ENCODE data around the gene RTKN2. TPM values are rescaled to one million over a fixed set of nuclear protein-coding genes. Genes with fewer than 3 reads are reported as not detected.

RTKN2 gene
- total and polyA plus RNA-seq, 9 of the 15 experiments (the other 6 are each of a cell fraction or from before 2014, with no cell fraction given) = 0.03 to 0.11 (median 0.05) TPM; not detected in 2

Other genes starting within 250 kb of the RTKN2 start
- gene ZNF365, start 105.5 kb upstream of the RTKN2 start, total RNA-seq (2014; rRNA removed) = not detected in 2 replicates
- gene ZNF365, start 105.5 kb upstream of the RTKN2 start, total RNA-seq (2014; rRNA removed; fragmentation: Illumina TruSeq; extraction: Trizol) = not detected in 2 replicates
- gene ZNF365, start 105.5 kb upstream of the RTKN2 start, total RNA-seq (2015; rRNA removed; fragmentation: Illumina TruSeq; extraction: Trizol) = not detected in 2 replicates
- gene ZNF365, start 105.5 kb upstream of the RTKN2 start, total RNA-seq (2021) = 0.04 TPM in 1 of 2 replicates, not detected in the other
- gene ZNF365, start 105.5 kb upstream of the RTKN2 start, polyA plus RNA-seq (2011; rRNA removed) = not detected in 2 replicates
- gene ZNF365, start 105.5 kb upstream of the RTKN2 start, polyA plus RNA-seq (2014; fragmentation: Illumina TruSeq; extraction: Trizol) = not detected in 2 replicates
- gene ZNF365, start 105.5 kb upstream of the RTKN2 start, polyA plus RNA-seq (2014; fragmentation: Nextera tagmentation; extraction: Ambion mirVana) = under 1 TPM in 1 of 2 experiments, not detected in 1; 0.03 TPM
- gene ZNF365, start 105.5 kb upstream of the RTKN2 start, polyA plus RNA-seq (2014; rRNA removed) = not detected in 2 replicates

All from K562 (cell line).